DMS53 treated with DMSO at 0.1 percent for 48 hours (cell line): Measurements from ENCODE around the gene KIAA0930.
"Not testable (repeated sequence)": the region's sequence is repeated elsewhere in the genome, so short reads cannot be mapped to it uniquely, and the experiment has no call there.

ENCODE experiments used
- DNase-seq: peaks from one replicate; lab custom pipeline; 2025; ENCODE audit not compliant: unreplicated experiment; lab: John Stamatoyannopoulos, UW

KIAA0930 gene

DNA sequence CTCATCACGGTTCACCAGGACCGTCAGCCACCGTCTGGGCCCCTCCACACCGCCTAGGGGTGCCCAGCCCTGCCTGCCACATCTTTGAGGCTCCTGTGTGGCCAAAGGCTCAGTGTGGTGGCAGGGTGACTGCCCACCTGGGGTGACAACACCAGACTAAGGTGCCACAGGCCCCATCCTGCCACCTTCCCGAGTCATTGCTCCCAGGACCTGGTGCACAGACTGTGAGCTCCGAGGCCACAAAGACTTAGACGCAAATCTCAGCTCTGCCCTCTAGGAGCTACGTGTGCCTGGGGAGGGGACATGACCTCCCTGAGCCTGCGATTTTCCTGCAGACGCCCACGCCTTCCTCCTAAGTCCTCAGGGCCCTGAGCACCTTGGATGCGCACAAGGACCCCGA lies 36.5 kb downstream of the KIAA0930 start:
- DNase-seq = no peak

DNA sequence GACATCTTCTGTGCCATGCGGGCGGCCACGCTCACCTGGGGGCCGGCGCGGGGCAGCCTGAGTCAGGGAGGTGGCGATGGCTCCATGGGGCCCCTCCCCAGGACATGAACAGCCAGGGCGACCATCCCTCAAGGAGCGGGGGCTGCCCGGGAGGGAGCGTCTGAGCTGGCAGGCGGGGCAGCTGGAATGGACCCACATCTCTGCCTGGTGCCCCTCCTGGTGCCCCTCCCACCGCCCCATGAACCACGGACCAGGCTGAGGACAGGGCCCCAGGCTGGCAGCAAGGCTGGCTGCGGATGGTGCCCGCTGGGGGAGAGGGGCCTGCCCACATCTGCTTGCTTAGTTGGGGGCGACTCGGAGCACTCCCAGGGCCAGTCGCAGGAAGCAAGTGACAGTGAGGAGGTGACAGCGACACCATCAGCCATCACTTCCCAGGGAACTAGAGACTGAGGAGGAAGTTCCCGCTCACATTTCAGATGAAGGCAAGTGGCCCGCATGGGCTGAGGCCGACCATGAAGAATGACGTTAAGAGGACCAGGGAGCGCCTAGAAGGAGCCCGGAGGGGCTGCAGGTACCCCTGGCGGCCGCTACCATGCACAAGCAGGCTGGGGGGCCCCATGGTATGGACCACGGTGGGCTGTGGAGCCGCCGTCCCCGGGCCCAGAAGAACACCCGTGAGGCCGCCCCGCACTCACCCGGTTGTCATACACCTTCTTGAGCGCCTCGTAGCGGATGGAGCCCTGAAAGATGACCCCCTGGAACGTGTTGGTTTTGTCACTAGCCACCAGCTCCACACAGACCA lies 37.3 kb downstream of the KIAA0930 start:
- DNase-seq = no peak

DNA sequence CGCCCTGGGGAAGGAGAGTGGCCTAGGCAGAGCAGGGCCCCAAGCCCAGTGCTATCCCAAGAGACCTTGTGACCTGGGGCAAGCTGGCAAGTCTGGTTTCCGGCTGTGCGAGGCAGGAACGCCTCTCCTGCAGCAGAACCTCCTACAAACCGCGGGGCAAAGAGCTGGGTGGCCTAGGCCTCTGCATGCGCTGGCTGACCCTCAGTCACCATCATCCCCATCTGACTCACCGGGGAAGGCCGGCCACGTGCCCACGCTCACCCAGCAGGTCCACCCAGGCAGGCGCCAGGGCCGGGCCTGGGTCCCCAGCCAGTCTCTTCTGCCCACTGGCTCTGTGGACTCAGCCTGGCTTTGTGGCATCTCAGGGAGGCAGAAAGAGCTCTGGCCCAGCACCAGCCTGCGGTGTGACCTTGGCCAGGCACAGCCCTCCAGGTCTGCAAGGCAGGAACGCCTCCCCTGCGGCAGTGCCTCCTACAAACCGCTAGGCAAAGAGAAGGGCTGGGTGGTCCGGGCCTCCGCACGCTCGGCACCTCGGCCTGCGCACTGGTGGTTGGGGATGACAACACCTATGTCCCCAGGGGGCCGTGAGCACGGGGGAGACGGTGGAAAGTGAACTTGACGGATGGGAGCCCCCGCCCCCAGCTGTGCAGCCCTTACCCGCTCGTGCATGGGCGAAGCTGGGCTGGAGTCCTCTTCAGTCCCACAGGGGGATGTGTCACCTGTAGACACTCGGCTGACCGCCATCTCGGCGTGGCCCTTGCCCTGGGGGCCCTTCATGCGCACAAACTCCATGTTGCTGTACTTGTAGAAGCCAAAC lies 38.2 kb downstream of the KIAA0930 start:
- no peak for DNase-seq

DNA sequence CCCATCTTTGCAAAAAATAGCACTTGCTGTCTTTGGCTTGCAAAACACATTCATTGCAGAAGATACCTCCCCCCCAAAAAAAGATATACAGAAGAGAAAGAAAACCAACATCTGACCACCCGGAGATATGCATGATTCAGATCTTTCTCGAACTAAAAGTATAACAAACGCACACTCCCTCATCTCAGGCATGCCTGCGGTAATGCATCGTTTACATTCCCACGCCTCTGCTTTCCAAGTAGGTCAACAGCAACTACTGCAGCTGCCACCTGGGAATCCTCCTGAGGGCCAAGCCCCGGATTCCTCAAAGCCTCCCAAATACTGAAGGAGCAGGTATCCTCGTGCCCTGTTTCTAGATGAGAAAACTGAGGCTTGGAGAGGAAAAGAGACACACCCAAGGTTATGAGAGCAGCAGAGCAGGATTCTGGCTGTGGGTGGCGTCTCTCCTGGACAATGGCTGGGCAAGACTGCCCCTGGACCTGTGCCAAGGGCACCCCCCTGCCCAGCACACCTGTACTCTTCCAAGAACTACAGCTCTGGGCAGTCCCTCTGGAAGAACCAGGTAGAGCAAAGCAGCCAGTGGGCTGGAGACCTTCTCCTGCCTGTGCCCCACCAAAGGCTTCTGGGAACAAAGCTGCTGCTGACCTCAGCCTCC lies 38.9 kb downstream of the KIAA0930 start:
- no peak for DNase-seq

DNA sequence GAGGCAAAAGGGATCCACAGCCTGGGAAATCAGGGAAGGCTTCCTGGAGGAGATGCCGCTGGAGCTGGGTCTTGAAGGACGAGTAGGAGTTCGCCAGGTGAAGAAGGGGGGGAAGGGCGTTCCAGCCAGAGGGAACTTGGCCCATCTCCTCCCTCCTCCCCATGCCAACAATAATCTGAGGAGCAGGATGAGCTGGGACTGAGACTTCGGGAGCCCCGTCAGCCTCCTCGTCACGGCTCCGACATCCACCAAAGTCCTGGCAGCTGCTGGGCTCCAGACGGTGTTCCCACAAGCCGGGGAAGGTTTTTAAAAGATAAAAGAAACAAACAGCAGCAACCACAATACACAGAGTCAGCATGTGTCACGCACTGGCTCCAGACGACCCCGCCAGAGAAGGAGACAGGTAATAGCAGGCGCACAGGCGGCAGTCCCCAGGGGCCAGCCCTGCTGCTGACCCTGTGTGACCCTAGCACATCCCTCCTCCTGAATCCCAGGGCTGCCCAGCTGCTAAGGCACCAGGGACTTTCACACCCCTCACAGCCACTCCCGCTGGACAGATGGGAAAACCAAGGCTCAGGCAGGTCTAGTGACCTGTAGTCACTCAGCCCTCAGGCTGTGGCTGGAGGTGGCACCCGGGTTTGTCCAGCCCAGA lies 39.7 kb downstream of the KIAA0930 start:
- no peak for DNase-seq

DNA sequence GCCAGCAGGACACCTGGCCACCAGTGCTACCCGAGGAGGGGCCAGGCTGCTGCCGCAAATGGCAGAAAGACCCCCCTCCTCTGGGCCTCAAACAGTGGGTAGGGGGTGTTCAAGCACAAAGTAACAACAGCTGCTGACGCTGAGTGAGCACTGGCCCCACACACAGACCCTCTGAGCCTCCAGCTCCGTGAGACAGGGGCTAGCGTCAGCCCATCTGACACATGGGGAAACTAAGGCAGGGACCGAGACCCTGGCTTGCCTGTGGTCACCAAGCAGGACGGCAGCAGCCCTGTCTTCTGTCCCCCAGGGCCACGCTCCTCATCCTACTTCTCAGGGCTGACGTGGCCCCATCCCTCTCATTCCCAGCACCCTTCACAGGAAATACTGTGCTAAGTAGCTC lies 40.5 kb downstream of the KIAA0930 start:
- no peak for DNase-seq

DNA sequence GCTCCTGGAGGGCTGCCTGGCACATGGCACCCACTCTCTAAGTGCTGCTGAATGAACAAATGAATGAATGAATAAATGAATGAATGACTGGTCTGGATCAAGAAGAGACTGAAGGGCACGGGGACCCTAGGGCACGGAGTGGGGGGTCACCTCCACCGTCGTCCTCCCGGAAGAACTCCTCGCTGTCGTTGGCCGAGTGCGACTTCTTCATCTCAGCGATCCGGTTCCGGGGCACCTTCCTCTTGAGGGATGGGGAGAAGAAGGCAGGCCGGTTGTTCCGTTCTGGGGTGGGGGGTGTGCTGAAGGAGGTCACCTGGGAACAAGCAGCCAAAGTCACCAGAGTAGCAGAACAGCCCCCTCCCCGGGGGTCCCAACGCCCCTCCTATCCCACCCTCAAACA lies 41.0 kb downstream of the KIAA0930 start:
- no peak for DNase-seq

DNA sequence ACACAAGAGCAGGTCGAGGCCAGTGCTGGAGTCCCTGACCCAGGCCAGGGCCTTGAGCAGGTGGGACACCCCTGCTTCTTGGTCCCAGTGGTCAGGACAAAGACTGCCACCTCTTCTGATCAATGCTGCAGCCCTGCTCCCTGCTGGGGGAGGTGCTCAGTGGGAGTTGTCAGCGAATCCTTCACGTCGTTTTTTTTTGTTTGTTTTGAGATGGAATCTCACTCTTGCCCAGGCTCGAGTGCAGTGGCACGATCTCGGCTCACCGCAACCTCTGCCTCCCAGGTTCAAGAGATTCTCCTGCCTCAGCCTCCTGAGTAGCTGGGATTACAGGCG lies 42.3 kb downstream of the KIAA0930 start:
- DNase-seq = no peak

DNA sequence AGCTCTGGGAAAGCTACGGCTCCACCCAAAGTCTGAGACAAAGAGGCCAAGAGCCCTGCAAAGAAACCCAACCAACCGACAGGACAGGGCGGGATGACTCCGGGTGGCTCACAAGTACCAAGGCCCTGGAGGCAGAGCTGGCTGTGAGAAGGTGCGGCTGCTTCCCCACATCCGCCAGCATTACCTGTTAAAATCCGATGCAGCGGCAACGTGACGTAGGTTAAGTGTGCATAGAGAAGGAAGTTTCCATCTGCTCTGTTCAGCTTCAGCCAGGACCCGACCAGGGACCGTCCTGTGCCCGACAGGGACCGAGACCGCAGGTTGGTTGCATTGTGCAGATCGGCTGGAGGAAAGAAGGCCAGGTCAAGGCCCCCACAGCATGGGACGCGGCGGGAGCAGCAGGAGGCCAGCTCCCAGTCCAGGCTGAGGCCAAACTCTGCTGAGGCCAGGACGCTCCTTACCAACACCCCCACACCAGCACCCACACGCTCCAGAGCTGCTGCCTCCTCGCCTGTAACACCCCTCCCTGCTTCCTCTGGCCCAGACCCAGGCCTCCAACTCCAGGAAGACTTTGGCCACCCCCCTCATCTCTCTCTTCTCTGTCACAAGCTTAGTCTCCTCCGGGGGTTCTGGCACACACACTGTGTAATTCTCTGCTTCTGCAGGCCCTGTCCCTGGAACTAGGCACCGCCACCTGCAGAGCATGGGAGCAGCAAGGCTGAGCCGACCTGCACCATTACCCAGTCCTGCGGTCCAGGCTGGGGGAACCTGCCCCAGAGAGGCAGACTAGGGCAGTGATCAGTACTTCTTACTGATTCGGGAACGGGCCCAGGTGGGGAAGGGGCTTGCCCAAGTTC lies 42.9 kb downstream of the KIAA0930 start:
- DNase-seq = no peak

DNA sequence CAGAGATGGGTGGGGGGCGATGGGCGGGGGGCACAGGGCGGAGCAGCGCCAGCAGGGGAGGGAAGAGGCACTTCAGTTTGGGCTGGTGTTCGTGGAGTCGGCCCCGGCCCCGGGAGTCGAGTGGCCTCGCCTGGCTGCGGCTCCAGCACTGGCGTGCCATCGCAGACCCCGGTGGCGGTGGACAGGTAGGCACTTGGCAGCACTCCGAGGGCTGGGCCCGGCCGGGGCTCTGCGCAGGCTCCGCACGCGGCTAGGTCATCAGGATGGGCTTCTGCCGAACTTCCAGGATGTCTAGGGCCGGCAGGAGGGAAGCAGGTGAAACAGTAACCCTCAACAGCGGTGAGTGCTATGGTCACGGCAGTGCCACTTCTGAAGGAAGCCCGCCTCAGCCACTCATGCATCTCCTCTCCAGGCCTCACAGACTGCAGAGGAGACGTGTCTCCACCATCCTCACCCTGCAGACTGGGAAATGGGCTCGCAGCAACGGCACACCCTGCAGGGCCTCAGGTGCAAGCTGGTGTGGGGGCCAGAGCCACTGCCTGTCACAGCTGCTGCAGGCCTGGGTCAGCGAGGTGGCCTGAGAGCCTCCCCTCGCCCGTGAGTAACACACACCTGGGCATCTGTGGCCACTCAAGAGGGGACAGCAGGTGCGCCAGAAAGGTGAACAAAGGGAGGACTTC lies 43.6 kb downstream of the KIAA0930 start:
- no peak for DNase-seq

DNA sequence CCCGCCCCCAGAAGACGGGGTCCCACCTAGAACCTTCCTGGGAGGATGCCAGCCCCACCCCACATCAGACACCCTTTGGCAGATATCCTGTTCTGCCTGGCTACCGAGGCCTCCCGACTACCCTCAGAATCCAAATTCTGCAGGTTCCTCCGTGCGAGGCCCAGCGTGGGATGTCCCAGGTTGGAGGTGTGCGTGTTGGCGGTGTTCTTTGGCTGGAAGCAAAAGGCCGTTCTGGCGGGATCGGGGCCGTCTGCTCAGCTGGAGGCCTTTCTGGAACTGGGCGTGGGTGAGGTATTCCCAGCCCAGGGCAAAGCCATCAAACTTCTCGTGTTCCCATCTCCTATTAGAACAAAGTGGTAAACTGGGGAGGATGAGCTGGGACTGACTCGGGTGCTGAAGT lies 44.4 kb downstream of the KIAA0930 start:
- DNase-seq = no peak

DNA sequence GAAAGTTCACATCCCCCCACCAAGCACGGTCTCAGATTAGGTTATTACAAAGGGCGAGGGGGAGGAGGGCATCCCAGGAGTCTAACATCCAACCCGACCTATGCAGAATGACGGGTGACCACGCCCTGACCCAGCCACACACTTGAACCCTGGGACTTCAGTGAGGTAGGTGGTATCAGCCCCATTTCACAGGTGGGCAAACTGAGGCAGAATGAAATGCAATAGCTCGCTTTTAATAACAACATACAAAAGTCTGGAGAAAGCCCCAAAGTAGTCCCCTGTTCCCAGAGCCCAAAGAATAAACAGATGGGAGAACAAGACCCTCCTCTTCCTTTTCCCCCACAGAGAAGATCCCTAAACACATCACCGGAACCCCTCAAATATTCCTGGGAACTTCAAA lies 45.1 kb downstream of the KIAA0930 start:
- DNase-seq = no peak

DNA sequence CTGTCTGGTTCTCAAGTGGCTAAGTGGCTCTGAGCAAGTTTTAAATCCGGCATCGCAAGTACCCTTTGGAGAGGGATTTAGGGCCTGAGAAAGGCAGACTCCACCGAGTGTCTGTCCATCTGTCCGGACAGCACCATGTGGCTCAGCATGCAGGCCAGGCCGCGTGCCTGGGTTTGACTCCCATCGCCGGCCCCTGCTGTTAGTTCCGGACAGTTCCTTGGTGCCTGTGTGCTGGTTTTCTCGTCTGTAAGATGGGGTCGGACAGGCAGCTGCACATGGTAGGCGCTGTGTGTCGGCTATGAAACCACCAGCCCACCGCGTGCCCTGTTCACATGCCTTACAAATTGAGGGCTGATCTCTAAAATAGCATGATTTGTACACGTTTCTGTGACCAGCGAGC lies 46.0 kb downstream of the KIAA0930 start:
- no peak for DNase-seq

DNA sequence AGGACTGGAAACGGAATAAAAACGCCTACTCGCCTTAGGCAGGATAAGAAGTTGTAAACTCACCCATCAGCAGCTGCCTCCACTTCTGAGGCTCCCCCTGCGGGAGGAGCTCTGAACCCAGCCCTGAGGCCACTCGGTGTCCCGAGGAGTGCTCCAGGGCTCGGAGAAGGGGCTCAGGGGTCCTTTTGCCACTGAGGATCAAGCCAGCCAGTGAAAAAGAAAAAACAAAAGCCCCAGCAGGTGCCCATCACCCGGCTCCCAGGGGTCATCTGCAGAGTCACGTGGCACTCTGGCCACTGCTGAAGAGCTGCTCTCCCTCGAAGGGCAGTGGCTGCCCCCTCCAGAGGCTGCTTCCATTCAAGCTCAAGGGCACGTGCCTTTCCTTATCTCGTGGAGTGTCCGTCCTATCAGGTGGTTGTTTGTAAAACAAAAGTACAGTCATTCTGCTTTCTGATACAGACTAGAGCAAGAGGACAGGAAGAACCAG lies 48.0 kb downstream of the KIAA0930 start:
- no peak for DNase-seq

DNA sequence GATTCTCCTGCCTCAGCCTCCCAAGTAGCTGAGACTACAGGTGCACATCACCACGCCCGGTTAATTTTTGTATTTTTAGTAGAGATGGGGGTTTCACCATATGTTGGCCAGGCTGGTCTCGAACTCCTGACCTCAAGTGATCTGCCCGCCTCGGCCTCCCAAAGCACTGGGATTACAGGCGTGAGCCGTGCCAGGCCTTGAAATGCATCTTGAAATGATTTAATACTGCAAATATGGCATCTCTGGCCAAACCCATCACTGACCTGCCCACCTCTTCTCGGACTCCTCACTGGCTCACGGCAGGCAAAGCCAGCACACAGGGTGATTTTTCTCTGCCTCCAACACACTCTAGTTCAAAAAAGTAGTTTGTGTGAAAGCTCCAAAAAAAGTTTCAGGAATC lies 48.9 kb downstream of the KIAA0930 start:
- DNase-seq = not testable (repeated sequence)

DNA sequence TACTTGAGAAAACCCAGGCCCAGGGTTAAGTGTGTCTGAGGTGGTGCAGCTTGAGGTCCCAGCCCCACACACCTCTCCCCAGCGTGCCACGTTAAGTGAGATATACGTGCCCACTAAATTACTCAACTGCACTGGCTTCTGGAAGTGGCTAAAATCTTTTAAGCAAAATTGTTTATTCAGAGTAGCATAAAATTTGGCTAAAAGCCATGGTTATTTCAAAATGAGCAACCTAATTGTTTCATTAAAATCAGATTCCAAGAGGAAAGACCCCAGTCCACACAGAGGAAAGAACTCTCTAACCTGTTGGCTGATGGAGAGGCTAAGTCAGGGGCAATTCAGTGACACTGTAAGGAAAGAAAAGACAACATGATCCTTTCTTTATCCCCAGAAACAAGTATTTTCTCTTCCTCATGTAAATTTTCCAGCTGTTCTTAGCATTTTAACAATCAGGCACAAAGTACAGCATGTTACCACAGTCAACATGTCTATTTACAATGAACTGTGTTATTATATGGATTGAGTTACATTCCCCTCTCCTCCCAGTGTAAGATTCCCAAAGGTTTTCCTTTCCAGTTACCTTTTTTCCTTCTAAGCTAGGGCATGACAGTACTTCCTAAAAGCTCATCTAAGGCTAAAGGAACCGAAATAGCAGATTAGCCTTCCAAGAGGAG lies 50.4 kb downstream of the KIAA0930 start:
- DNase-seq = no peak

DNA sequence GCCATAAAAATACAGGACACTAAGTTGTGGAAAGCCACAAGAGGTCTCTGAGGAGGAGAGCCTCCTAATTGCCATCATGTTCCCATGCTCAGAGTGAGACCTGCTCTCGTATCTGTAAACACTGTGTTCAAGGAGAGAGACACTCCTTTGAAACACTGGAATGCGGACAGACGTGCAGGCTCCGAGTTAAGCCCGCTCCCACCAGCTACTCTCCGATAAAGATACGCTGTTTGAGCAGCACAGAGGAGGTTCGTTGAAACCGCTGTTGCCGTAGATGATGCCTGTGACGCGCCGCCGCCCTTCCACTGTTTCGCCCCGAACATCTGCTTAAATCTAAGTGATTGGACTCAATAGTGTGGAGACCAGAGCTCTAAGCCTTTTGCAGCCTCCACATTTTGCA lies 51.9 kb downstream of the KIAA0930 start:
- no peak for DNase-seq

DNA sequence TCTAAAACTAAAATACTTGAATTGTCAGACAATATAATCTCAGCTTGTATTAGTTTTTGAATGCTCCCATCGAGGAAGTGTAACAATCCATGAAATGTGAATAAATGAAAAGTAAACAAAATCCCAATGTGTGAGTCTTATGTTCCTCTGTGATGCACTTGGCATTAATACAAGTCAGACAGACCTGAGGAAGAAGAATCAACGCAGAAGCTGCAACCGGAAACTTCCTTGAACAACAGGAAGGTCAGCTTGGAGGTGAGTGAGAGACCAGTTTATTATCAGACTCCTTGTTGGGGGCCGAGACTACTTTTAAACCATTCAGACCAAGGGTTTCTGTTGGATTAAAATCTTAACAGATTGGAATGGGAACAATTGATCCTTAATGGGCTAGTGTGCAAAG lies 52.8 kb downstream of the KIAA0930 start:
- DNase-seq = no peak
